CD14-positive monocyte (primary cell): ENCODE results near the gene GKAP1. TPM values are rescaled to one million over a fixed set of nuclear protein-coding genes. Genes with fewer than 3 reads are reported as not detected.
"Not testable (repeated sequence)": the region's sequence is repeated elsewhere in the genome, so short reads cannot be mapped to it uniquely, and the experiment has no call there.

Experiments used
- DNase-seq, 3 donors: peaks; one replicate each; pipeline ENCODE4 v3.0.0-alpha.2; 2011 to 2022
- H2AFZ ChIP-seq: 2 replicates; pipeline ENCODE4 v1.6.0; 2012; ENCODE audit warnings: mild to moderate bottlenecking, low read depth, low read length, inconsistent platforms; ENCODE audit not compliant: insufficient read depth, poor library complexity, severe bottlenecking
- H3K27ac ChIP-seq, 2 donors: 1 replicate in 1 of 2; 2 replicates in 1 of 2; pipeline ENCODE4 v1.5.1; 2012 to 2013; ENCODE audit warnings: low read length in 2 of 2, control low read depth in 1 of 2, inconsistent platforms in 1 of 2, low read depth in 1 of 2, mild to moderate bottlenecking in 1 of 2
- H3K27me3 ChIP-seq, 2 donors: one replicate each; pipeline versions ENCODE4 v1.6.0 to v1.6.1; 2011 to 2013; ENCODE audit warnings: low read length in 2 of 2; ENCODE audit not compliant: control insufficient read depth in 2 of 2, insufficient read depth in 2 of 2
- H3K36me3 ChIP-seq, 2 donors: replicated peaks in 1 of 2; 1 replicate in 1 of 2; 2 replicates in 1 of 2; pipeline versions ENCODE4 v1.5.1 to v1.6.1; 2012 to 2013; ENCODE audit warnings: low read length in 2 of 2, control low read depth in 1 of 2, inconsistent platforms in 1 of 2, mild to moderate bottlenecking in 1 of 2; ENCODE audit not compliant: insufficient read depth in 2 of 2, control insufficient read depth in 1 of 2
- H3K4me1 ChIP-seq, 2 donors: 1 replicate in 1 of 2; 2 replicates in 1 of 2; pipeline versions ENCODE4 v1.5.1 to v1.6.1; 2012 to 2013; ENCODE audit warnings: low read length in 2 of 2, control low read depth in 1 of 2, inconsistent platforms in 1 of 2, mild to moderate bottlenecking in 1 of 2, moderate library complexity in 1 of 2; ENCODE audit not compliant: insufficient read depth in 2 of 2, control insufficient read depth in 1 of 2
- H3K4me2 ChIP-seq: replicated peaks from 2 replicates; pipeline ENCODE3; 2012; ENCODE audit warnings: low read length, moderate library complexity, mild to moderate bottlenecking; ENCODE audit not compliant: poor library complexity, severe bottlenecking; ENCODE audit errors: extremely low read depth
- H3K4me3 ChIP-seq, 3 experiments: fragments of 200-600 bp in 1 of 3; sonication (generic) in 1 of 3; replicated peaks in 1 of 3; 1 replicate in 2 of 3; 2 replicates in 1 of 3; pipeline ENCODE4 v1.5.1; 2011 to 2013; ENCODE audit warnings: low read length in 3 of 3, mild to moderate bottlenecking in 3 of 3, control low read depth in 2 of 3, low read depth in 2 of 3, inconsistent platforms in 1 of 3, moderate library complexity in 1 of 3
- H3K79me2 ChIP-seq: 2 replicates; pipeline ENCODE4 v1.6.0; 2012; ENCODE audit warnings: mild to moderate bottlenecking, control low read depth, inconsistent platforms, low read length, moderate library complexity; ENCODE audit not compliant: insufficient read depth
- H3K9ac ChIP-seq: 2 replicates; pipeline ENCODE4 v1.6.0; 2017; ENCODE audit warnings: low read length, mild to moderate bottlenecking; ENCODE audit not compliant: insufficient read depth, poor library complexity, severe bottlenecking
- H3K9me3 ChIP-seq, 2 donors: replicated peaks in 1 of 2; 1 replicate in 1 of 2; 2 replicates in 1 of 2; pipeline versions ENCODE4 v1.5.1 to v1.6.1; 2012 to 2013; ENCODE audit warnings: low read length in 2 of 2, control low read depth in 1 of 2; ENCODE audit not compliant: control insufficient read depth in 1 of 2, insufficient read depth in 1 of 2
- H4K20me1 ChIP-seq: 2 replicates; pipeline ENCODE4 v1.6.0; 2012; ENCODE audit warnings: mild to moderate bottlenecking, low read length, control low read depth, moderate library complexity; ENCODE audit not compliant: insufficient read depth
- H3K27ac Mint-ChIP-seq, 7 donors: one replicate each; pipeline ENCODE4 v1.8.0; 2020; ENCODE audit warnings: mild to moderate bottlenecking in 7 of 7, mixed read lengths in 7 of 7, moderate library complexity in 6 of 7, inconsistent platforms in 2 of 7
- H3K27me3 Mint-ChIP-seq, 3 donors: one replicate each; pipeline ENCODE4 v1.8.0; 2021 to 2022; ENCODE audit warnings: low read depth in 3 of 3, mild to moderate bottlenecking in 3 of 3, mixed read lengths in 3 of 3, moderate library complexity in 3 of 3, inconsistent platforms in 1 of 3
- H3K36me3 Mint-ChIP-seq, 2 donors: one replicate each; pipeline ENCODE4 v1.8.0; 2020; ENCODE audit warnings: mixed read lengths in 2 of 2, inconsistent platforms in 1 of 2, mild to moderate bottlenecking in 1 of 2
- H3K4me1 Mint-ChIP-seq: one replicate; pipeline ENCODE4 v1.8.0; 2020; ENCODE audit warnings: mild to moderate bottlenecking, mixed read lengths
- H3K4me3 Mint-ChIP-seq, 2 donors: one replicate each; pipeline ENCODE4 v1.8.0; 2020; ENCODE audit warnings: mild to moderate bottlenecking in 2 of 2, mixed read lengths in 2 of 2, moderate library complexity in 1 of 2
- H3K9me3 Mint-ChIP-seq, 7 donors: one replicate each; pipeline ENCODE4 v1.8.0; 2020 to 2022; ENCODE audit warnings: mixed read lengths in 7 of 7, mild to moderate bottlenecking in 6 of 7, moderate library complexity in 6 of 7, inconsistent platforms in 2 of 7
- CTCF ChIP-seq: fragments of 200-600 bp; IDR thresholded peaks from one replicate; pipeline ENCODE4 v1.8.0; 2022; ENCODE audit warnings: antibody characterized with exemption, mild to moderate bottlenecking
- WGBS: methylation state at CpG from one replicate; pipeline ENCODE4 v1.1.5; 2013; ENCODE audit warnings: missing lambda C conversion rate; ENCODE audit not compliant: insufficient coverage; 5-methylcytosine and 5-hydroxymethylcytosine counted together
- intact Hi-C, 2 donors: fragments of 100-400 bp; cut with micrococcal nuclease; formaldehyde crosslinking; loops; one replicate each; pipeline versions ENCODE4 v1.15.0 to v1.15.1; 2023
- polyA plus RNA-seq, 3 donors: library from polyadenylated mRNA; depleted of rRNA in 1 of 3; unstranded in 2 of 3; stranded (reverse) in 1 of 3; fragments of 300-500 nt in 2 of 3; fragments of >200 nt in 1 of 3; fragmentation: Illumina TruSeq in 2 of 3; gene quantifications; 1 replicate in 2 of 3; 2 replicates in 1 of 3; pipeline ENCODE4 v1.2.3, GENCODE V29; 2012 to 2021

The GKAP1 gene
- polyA plus RNA-seq, 3 donors: 0.71 to 1.5 (median 1.4) TPM

DNA sequence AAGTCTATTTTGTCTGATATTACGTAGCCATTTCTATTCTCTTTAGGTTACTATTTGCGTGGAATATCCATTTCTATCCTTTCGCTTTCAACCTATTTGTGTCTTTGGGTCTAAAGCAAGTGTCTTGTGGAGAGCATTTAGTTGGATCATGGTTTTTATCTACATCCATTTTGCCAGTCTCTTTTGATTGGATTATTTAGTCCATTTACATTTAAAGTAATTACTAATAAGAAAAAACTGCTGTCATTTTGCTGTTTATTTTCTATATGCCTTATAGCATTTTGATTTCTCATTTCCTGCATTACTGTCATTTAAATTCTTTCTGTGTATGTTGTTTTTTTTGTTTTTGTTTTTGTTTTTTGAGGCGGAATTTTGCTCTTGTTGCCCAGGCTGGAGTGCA, 83.8 kb downstream of the GKAP1 start:
- H3K4me2 ChIP-seq: no peak overlapping the region
- WGBS: no CpG with 5 or more reads among the region's 4 CpGs
- H3K27ac ChIP-seq: no peak overlapping the region
- no peaks in the 10 kb centered on the region for H4K20me1 ChIP-seq
- H3K36me3 ChIP-seq: no peaks in the 10 kb centered on the region
- H3K4me3 Mint-ChIP-seq: no peak overlapping the region
- peaks cover 0 to 2% of the 10 kb centered on the region in 2 donors for H3K36me3 Mint-ChIP-seq
- DNase-seq: no peak
- H3K9me3 ChIP-seq: no peaks in the 10 kb centered on the region
- H3K9me3 Mint-ChIP-seq: peaks cover 0 to 7% (median 4%) of the 10 kb centered on the region in 7 donors
- no peak overlapping the region for H3K9ac ChIP-seq
- H3K79me2 ChIP-seq: no peaks in the 10 kb centered on the region
- H3K27me3 ChIP-seq: no peaks in the 10 kb centered on the region
- no peaks in the 10 kb centered on the region for H3K4me1 ChIP-seq
- no peak overlapping the region for H3K4me3 ChIP-seq
- peaks cover 0 to 1% (median 0%) of the 10 kb centered on the region in 3 donors for H3K27me3 Mint-ChIP-seq
- H3K4me1 Mint-ChIP-seq: no peaks in the 10 kb centered on the region
- H2AFZ ChIP-seq: no peak overlapping the region
- TF ChIP-seq CTCF: no peak
- intact Hi-C loops: no loop called here
- no peak overlapping the region for H3K27ac Mint-ChIP-seq

DNA sequence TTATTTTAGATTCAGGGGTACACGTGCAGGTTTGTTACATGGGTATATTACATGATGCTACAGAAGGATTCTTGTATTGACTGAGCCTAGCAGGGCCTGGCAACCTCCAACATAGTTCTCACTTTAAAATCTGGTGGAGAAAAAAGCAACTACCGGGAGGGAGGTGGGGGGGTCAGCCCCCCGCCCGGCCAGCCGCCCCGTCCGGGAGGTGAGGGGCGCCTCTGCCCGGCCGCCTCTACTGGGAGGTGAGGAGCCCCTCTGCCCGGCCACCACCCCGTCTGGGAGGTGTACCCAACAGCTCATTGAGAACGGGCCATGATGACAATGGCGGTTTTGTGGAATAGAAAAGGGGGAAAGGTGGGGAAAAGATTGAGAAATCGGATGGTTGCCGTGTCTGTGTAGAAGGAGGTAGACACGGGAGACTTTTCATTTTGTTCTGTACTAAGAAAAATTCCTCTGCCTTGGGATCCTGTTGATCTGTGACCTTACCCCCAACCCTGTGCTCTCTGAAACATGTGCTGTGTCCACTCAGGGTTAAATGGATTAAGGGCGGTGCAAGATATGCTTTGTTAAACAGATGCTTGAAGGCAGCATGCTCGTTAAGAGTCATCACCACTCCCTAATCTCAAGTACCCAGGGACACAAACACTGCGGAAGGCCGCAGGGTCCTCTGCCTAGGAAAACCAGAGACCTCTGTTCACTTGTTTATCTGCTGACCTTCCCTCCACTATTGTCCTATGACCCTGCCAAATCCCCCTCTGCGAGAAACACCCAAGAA, 88.8 kb downstream of the GKAP1 start:
- H3K4me3 ChIP-seq, DNase-seq, H3K79me2 ChIP-seq, H3K4me1 Mint-ChIP-seq, H2AFZ ChIP-seq, H3K27ac Mint-ChIP-seq, H3K36me3 ChIP-seq, H3K9ac ChIP-seq, H3K36me3 Mint-ChIP-seq, H3K4me3 Mint-ChIP-seq, intact Hi-C loops, H3K4me1 ChIP-seq, H3K27ac ChIP-seq, H3K27me3 Mint-ChIP-seq, H4K20me1 ChIP-seq, H3K27me3 ChIP-seq, H3K9me3 ChIP-seq, H3K4me2 ChIP-seq: not testable (repeated sequence)
- H3K9me3 Mint-ChIP-seq: peaks cover under 1 to 15% (median 4%) of the 10 kb centered on the region in 7 donors
- no CpG with 5 or more reads among the region's 22 CpGs for WGBS
